NCI-H2227 (cell line): Measurements from ENCODE around the gene TSPAN15.
"Not testable (repeated sequence)": the region's sequence is repeated elsewhere in the genome, so short reads cannot be mapped to it uniquely, and the experiment has no call there.

Source experiments
- DNase-seq: peaks from one replicate; lab custom pipeline; 2025; ENCODE audit not compliant: unreplicated experiment; lab: John Stamatoyannopoulos, UW

The TSPAN15 gene

DNA sequence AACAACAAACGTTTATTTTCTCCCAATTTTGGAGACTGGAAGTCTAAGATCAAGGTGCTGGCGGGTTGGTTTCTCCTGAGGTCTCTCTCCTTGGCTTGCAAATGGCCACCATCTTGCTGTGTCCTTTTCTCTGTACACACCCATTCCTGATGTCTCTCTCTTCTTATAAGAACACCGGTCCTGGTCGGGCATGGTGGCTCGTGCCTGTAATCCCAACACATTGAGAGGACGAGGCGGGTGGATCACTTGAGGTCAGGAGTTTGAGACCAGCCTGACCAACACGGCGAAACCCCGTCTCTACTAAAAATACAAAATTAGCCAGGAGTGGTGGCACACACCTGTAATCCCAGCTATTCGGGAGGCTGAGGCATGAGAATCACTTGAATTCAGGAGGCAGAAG is 85.3 kb downstream of the TSPAN15 start:
- not testable (repeated sequence) for DNase-seq

DNA sequence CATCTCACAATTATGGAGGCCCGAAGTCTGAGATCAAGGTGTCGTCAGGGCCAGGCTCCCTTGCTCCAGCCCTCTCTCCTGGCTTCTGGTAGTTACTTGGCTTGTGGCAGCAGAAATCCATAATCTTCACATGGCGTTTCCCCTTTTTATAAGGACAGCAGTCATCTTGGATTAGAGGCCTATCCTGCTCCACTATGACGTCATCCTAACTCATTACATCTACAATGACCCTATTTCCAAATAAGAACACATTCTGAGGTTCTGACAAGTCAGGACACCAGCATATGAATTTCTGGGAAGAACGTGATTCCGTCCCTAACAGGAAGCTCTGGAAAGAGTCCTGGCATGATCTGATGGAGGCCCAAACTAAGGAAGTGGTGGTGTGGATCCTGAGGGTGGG is 86.2 kb downstream of the TSPAN15 start:
- DNase-seq = no peak

DNA sequence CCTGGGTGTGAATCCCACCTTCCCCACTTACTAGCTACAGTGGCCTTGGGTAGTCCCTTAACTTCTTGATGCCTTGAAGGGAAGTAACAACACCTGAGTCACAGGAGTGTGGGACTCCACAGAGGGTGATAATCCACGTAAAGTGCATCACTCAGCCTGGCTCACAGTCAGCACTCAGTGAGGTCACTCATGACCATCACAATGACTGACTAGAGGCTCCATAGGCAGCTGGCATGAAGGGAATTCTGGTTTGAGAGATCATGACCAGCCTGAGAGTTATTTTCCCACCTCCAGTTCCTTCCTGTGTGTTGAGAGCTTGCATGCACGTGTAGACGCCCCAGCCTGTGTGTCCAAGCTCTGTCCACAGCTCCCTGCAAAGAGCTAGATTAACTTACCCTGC is 87.2 kb downstream of the TSPAN15 start:
- DNase-seq = no peak

- no peak for DNase-seq
Observed at GRCh38 chr10:69541463-69541862, 90.2 kb downstream of the TSPAN15 start.

GRCh38 chr10:69549959-69550358 is 98.7 kb downstream of the TSPAN15 start:
- no peak for DNase-seq

DNA sequence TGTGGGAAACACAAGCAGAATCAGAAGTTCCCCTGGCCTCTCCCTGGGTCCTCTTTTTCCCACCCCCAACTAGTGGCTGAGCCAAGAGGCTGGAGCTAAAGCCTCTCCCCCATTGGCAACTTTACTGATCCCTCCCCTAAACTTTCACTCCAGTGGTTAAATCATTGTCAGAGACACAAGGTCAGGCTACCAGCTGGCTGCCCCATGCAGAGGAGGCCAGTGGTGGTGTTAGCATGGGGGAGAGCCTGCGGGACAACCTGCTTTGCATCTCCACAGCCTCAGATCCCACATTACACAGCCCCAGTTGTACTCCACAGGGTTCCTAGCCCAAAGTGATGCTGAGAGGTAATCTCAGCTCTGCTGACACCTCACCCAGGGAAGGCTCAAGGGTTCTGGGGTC is 101.0 kb downstream of the TSPAN15 start:
- DNase-seq = no peak

DNA sequence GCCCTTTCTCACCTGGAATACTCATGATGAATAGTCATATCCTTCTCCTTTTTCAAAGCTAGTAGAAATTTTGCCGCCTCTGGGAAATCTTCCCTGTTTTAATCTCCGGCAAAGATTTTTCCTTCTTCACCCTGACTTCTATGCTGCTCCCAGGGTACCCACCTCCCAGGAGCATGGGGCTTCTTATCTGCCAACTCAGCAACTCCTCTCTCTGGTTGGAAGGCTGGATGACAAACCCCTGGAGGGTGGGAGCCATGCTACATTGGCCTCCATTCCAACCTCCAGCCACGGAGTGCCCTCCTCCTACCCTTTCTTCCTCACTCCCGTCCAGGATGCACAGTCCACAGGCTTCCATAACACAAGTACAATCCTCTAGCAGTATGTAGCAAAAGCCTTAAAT is 102.1 kb downstream of the TSPAN15 start:
- no peak for DNase-seq

GRCh38 chr10:69554611-69555010 is 103.3 kb downstream of the TSPAN15 start:
- no peak for DNase-seq
